Midbrain (tissue), 1 donor: Measurements from ENCODE around the gene KIF18B.
A peak's percentile ranks its signal among the peaks of the same experiment; 100 is the strongest.

Source experiments
- DNase-seq: peaks from one replicate; lab custom pipeline; 2025; lab: John Stamatoyannopoulos, UW

KIF18B gene

GRCh38 chr17:44947461-44948314 is at the start of gene KIF18B:
Gene KIF18B, minus strand, starts transcription at chr17:44947773. Its CDS starts 11,429 bp downstream, at chr17:44936344.
- DNase-seq, result peak; percentile 92

- DNase-seq, result no peak
Observed at GRCh38 chr17:44996304-44996703, 48.7 kb upstream of the KIF18B start.

- no peak for DNase-seq
Observed at GRCh38 chr17:44995436-44996001, 47.9 kb upstream of the KIF18B start.

GRCh38 chr17:44992242-44992939 is 44.8 kb upstream of the KIF18B start:
- no peak for DNase-seq

GRCh38 chr17:44990994-44991393 is 43.4 kb upstream of the KIF18B start:
- DNase-seq, result no peak

GRCh38 chr17:44989552-44990138 is 42.1 kb upstream of the KIF18B start:
- DNase-seq, result no peak

GRCh38 chr17:44988044-44988942 is 40.7 kb upstream of the KIF18B start:
- no peak for DNase-seq

- no peak for DNase-seq
Observed at GRCh38 chr17:44983563-44983962, 36.0 kb upstream of the KIF18B start.

GRCh38 chr17:44982113-44982702 is 34.6 kb upstream of the KIF18B start:
- DNase-seq, result no peak

- DNase-seq, result no peak
Observed at GRCh38 chr17:44981221-44981968, 33.8 kb upstream of the KIF18B start.

- DNase-seq, result no peak
Observed at GRCh38 chr17:44979426-44979995, 31.9 kb upstream of the KIF18B start.

GRCh38 chr17:44978807-44979206 is 31.2 kb upstream of the KIF18B start:
- no peak for DNase-seq

GRCh38 chr17:44977814-44978550 is 30.4 kb upstream of the KIF18B start:
- DNase-seq, result no peak

GRCh38 chr17:44977065-44977464 is 29.5 kb upstream of the KIF18B start:
- no peak for DNase-seq

GRCh38 chr17:44976206-44976605 is 28.6 kb upstream of the KIF18B start:
- DNase-seq, result no peak

GRCh38 chr17:44972953-44973352 is 25.4 kb upstream of the KIF18B start:
- no peak for DNase-seq

GRCh38 chr17:44971776-44972483 is 24.4 kb upstream of the KIF18B start:
- DNase-seq, result no peak

- peak; percentile 25 for DNase-seq
Observed at GRCh38 chr17:44970136-44970741, 22.7 kb upstream of the KIF18B start.
